Activated CD8-positive, alpha-beta T cell treated with anti-CD3 and anti-CD28 coated beads for 36 hours (primary cell): ENCODE data around the gene C1QTNF6. TPM values are rescaled to one million over a fixed set of nuclear protein-coding genes. Genes with fewer than 3 reads are reported as not detected.

ENCODE experiments used
- ATAC-seq: fragments of 200-7000 bp; cut with Tn5 transposase; one replicate; pipeline ENCODE4 v1.10.0; 2021; ENCODE audit warnings: mild to moderate bottlenecking, moderate library complexity
- CTCF ChIA-PET: fragments of 350-600 bp; sonication (Branson Sonifier 250); formaldehyde crosslinking; loops from one replicate; lab custom pipeline; 2021; ENCODE audit warnings: antibody characterized with exemption; lab: Charles Lee
- POLR2A ChIA-PET: fragments of 350-600 bp; sonication (Branson Sonifier 250); formaldehyde crosslinking; loops from one replicate; lab custom pipeline; 2021; ENCODE audit warnings: antibody characterized with exemption; lab: Charles Lee
- DNase-seq: peaks from one replicate; pipeline ENCODE4 v3.0.0-alpha.2; 2020
- H3K27ac Mint-ChIP-seq: one replicate; pipeline ENCODE4 v1.8.0; 2021; ENCODE audit warnings: mild to moderate bottlenecking, mixed read lengths
- H3K27me3 Mint-ChIP-seq: one replicate; pipeline ENCODE4 v1.8.0; 2021; ENCODE audit warnings: mixed read lengths
- H3K36me3 Mint-ChIP-seq: one replicate; pipeline ENCODE4 v1.8.0; 2021; ENCODE audit warnings: low read depth, mixed read lengths
- H3K4me1 Mint-ChIP-seq: one replicate; pipeline ENCODE4 v1.8.0; 2021; ENCODE audit warnings: low read depth, mixed read lengths
- H3K4me3 Mint-ChIP-seq: one replicate; pipeline ENCODE4 v1.8.0; 2021; ENCODE audit warnings: mild to moderate bottlenecking, moderate library complexity, mixed read lengths
- H3K9me3 Mint-ChIP-seq: one replicate; pipeline ENCODE4 v1.8.0; 2021; ENCODE audit warnings: mixed read lengths
- intact Hi-C: fragments of 100-400 bp; cut with micrococcal nuclease; formaldehyde crosslinking; loops from one replicate; pipeline ENCODE4 v1.10.0; 2022
- total RNA-seq, 2 experiments: library from RNA; stranded (reverse); gene quantifications; one replicate each; pipeline ENCODE4 v1.2.3, GENCODE V29; 2021
- TF ChIP-seq, protein P1 (sequence below): fragments of 200-600 bp; IDR thresholded peaks from one replicate; pipeline ENCODE4 v1.8.0; 2022; ENCODE audit warnings: antibody characterized with exemption, mild to moderate bottlenecking

C1QTNF6 gene
- total RNA-seq, 2 experiments from 2014 or later = 6.4 TPM

DNA sequence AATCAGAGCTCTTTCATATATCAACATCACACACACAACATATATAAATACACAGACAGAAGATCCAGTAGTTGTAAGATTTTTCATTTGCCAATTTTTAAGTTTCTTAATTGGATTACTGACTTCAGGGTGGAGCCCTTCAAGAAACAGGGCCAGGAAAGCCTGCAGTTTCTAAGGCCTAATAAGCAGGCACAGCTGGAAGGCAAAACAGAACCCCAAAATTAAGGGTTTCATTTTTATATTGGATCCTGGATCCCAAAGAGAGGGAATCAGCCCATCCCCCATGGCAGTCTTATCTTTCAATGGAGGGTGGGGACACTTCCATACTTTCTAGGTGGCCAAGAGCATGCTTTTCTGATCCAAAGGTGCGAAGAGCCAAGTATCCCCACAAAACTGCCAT is 4.7 kb upstream of the C1QTNF6 start:
- peak; percentile 2 for DNase-seq
- no peak overlapping the region for H3K4me3 Mint-ChIP-seq
- ChIA-PET CTCF (interaction anchor here (0.6 to 3.2 kb wide), 12 partner anchors 9 to 116 kb away, joined by 3 to 19 read pairs (median 5); partner anchors contain the start of gene IL2RB), POLR2A (interaction anchor here (0.9 to 2.6 kb wide), 8 partner anchors 23 to 126 kb away, joined by 3 to 12 read pairs (median 4); partner anchors contain the start of gene IL2RB)
- H3K4me1 Mint-ChIP-seq = peaks cover 72% of the 10 kb centered on the region
- peaks cover 4% of the 10 kb centered on the region for H3K9me3 Mint-ChIP-seq
- ATAC-seq = no peak
- peaks cover 12% of the 10 kb centered on the region for H3K36me3 Mint-ChIP-seq
- no peaks in the 10 kb centered on the region for H3K27me3 Mint-ChIP-seq
- TF ChIP-seq, protein P1, sequence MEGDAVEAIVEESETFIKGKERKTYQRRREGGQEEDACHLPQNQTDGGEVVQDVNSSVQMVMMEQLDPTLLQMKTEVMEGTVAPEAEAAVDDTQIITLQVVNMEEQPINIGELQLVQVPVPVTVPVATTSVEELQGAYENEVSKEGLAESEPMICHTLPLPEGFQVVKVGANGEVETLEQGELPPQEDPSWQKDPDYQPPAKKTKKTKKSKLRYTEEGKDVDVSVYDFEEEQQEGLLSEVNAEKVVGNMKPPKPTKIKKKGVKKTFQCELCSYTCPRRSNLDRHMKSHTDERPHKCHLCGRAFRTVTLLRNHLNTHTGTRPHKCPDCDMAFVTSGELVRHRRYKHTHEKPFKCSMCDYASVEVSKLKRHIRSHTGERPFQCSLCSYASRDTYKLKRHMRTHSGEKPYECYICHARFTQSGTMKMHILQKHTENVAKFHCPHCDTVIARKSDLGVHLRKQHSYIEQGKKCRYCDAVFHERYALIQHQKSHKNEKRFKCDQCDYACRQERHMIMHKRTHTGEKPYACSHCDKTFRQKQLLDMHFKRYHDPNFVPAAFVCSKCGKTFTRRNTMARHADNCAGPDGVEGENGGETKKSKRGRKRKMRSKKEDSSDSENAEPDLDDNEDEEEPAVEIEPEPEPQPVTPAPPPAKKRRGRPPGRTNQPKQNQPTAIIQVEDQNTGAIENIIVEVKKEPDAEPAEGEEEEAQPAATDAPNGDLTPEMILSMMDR = no peak
- intact Hi-C loops = loop anchor here (10.0 kb wide), 1 partner anchor 48 kb away; the partner anchor contains the start of gene IL2RB
- H3K27ac Mint-ChIP-seq = peak overlapping the region; percentile 83

DNA sequence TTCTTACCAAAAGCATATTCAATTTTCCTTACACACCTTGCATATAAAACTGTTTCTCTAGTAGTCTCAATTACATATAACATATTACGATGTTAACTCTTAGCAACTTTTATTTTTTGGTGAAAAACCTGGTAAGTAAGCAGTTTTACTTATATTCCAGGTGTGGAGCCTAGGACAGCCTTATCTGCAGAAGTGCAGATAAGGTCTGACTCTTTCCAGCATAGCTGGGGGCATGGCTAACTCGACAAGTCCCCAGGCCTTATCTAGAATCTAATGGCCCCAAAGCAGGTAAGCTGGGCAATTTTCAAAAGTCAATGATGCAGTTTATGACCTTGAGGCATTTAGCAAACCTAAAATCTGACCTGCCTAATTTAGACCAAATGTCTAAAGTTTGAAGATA is 4.2 kb upstream of the C1QTNF6 start:
- H3K36me3 Mint-ChIP-seq = peaks cover 12% of the 10 kb centered on the region
- ChIA-PET CTCF (interaction anchor here (0.6 to 3.2 kb wide), 9 partner anchors 10 to 116 kb away, joined by 3 to 19 read pairs (median 6); partner anchors contain the start of gene IL2RB), POLR2A (interaction anchor here (0.8 to 1.4 kb wide), 6 partner anchors 13 to 126 kb away, joined by 3 to 4 read pairs (median 3); partner anchors contain the start of gene IL2RB)
- peak overlapping the region; percentile 83 for H3K27ac Mint-ChIP-seq
- TF ChIP-seq, protein P1 = no peak
- intact Hi-C loops = loop anchor here (10.0 kb wide), 1 partner anchor 47 kb away; the partner anchor contains the start of gene IL2RB
- DNase-seq = no peak
- no peak overlapping the region for H3K4me3 Mint-ChIP-seq
- ATAC-seq = no peak
- H3K4me1 Mint-ChIP-seq = peaks cover 72% of the 10 kb centered on the region
- H3K9me3 Mint-ChIP-seq = peaks cover 4% of the 10 kb centered on the region
- H3K27me3 Mint-ChIP-seq = no peaks in the 10 kb centered on the region

DNA sequence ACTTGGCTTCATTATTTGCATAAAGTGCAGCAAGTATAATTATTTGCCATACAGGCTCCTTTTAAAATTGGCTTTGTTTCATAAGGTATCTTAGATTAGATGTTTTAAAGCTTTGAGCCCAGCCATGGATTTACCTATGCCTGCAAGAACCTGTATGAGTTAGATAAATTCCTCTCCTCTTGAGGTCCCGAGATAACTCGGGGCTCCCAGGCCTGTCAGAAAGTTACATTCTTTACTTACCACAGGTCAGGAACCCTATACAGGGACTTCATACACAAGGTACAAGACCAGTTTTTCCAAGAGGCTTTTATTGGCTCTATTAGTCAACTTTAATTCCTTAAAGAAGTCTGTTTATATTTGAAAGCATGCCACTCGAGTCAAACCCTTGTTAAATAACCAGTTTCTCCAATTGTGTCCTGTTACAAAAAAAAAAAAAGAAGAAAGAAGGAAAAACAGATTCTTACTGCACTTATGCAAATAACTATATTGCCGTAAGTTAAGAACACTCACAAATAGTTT is 2.3 kb upstream of the C1QTNF6 start:
- intact Hi-C loops = loop anchor here (10.0 kb wide), 1 partner anchor 46 kb away; the partner anchor contains the start of gene IL2RB
- H3K4me3 Mint-ChIP-seq = no peak overlapping the region
- no peak for DNase-seq
- no peaks in the 10 kb centered on the region for H3K27me3 Mint-ChIP-seq
- H3K9me3 Mint-ChIP-seq = peaks cover 4% of the 10 kb centered on the region
- no peak for ATAC-seq
- peaks cover 71% of the 10 kb centered on the region for H3K4me1 Mint-ChIP-seq
- ChIA-PET POLR2A (interaction anchor here (1.1 kb wide), 1 partner anchor 12 kb away, joined by 4 read pairs; no protein-coding TSS in a partner anchor), CTCF (interaction anchor here (0.7 to 2.4 kb wide), 8 partner anchors 7 to 110 kb away, joined by 3 to 9 read pairs (median 3); no protein-coding TSS in a partner anchor)
- no peak overlapping the region for H3K27ac Mint-ChIP-seq
- TF ChIP-seq, protein P1 = no peak
- peaks cover 12% of the 10 kb centered on the region for H3K36me3 Mint-ChIP-seq

DNA sequence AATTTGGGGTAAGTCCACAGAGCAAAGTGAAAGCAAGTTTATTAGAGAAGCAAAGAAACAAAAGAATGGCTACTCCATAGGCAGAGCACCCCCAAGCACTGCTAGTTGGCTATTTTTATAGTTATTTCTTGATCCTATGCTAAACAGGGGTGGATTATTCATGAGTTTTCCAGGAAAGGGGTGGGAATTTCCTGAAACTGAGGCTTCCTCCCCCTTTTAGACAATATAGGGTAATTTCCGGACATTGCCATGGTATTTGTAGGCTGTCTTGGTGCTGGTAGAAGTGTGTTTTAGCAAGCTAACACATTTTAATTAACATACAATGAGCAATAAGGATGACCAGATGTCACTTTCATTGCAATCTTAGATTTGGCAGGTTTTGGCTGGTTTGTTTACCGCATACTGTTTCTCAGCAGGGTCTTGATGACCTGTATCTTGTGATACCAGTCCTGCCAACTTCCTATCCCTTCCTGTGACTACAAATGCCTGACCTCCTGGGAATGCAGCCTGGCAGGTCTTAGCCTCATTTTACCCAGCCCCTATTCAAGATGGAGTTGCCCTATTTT is 937 bp upstream of the C1QTNF6 start:
- peaks cover 65% of the 10 kb centered on the region for H3K4me1 Mint-ChIP-seq
- ChIA-PET POLR2A (interaction anchor here (0.6 to 0.7 kb wide), 4 partner anchors 9 to 67 kb away, joined by 3 read pairs; partner anchors contain the start of gene IL2RB), CTCF (interaction anchor here (1.4 to 1.5 kb wide), 2 partner anchors 9 to 26 kb away, joined by 3 read pairs; no protein-coding TSS in a partner anchor)
- DNase-seq = peak; percentile 4
- peak overlapping the region; percentile 64 for H3K27ac Mint-ChIP-seq
- no peak overlapping the region for H3K4me3 Mint-ChIP-seq
- TF ChIP-seq, protein P1 = no peak
- intact Hi-C loops = no loop called here
- no peaks in the 10 kb centered on the region for H3K27me3 Mint-ChIP-seq
- ATAC-seq = no peak
- peaks cover 4% of the 10 kb centered on the region for H3K9me3 Mint-ChIP-seq
- peaks cover 12% of the 10 kb centered on the region for H3K36me3 Mint-ChIP-seq
